HepG2 (cell line): ENCODE measurements around the gene RSRC2. TPM values are rescaled to one million over a fixed set of nuclear protein-coding genes. Genes with fewer than 3 reads are reported as not detected.
A peak's percentile ranks its signal among the peaks of the same experiment; 100 is the strongest.

Experiments
- GRHL1 ChIP-seq: sonication (generic); formaldehyde crosslinking; conservative IDR thresholded peaks from 2 replicates; pipeline ENCODE4 v1.8.0; 2022; ENCODE audit warnings: missing genetic modification reagents
- HOXA9 ChIP-seq: sonication (generic); formaldehyde crosslinking; IDR thresholded peaks from 2 replicates; pipeline ENCODE4 v1.8.1; 2022; ENCODE audit warnings: missing genetic modification reagents, mild to moderate bottlenecking, moderate library complexity, borderline replicate concordance
- IKZF4 ChIP-seq: sonication (generic); formaldehyde crosslinking; IDR thresholded peaks from 2 replicates; pipeline ENCODE4 v1.5.1; 2020; ENCODE audit warnings: borderline replicate concordance, mild to moderate bottlenecking, low read depth, missing genetic modification reagents; ENCODE audit errors: not compliant biosample characterization
- KDM1A ChIP-seq: IDR thresholded peaks from 2 replicates; pipeline ENCODE4 v1.6.1; 2016; ENCODE audit warnings: missing compliant biosample characterization
- KDM4B ChIP-seq: sonication (generic); formaldehyde crosslinking; IDR thresholded peaks from 2 replicates; pipeline ENCODE4 v1.4.0; 2020; ENCODE audit warnings: missing genetic modification reagents
- KLF11 ChIP-seq: IDR thresholded peaks from 2 replicates; pipeline ENCODE4 v1.6.1; 2016; ENCODE audit warnings: missing compliant biosample characterization
- KLF9 ChIP-seq: IDR thresholded peaks from 2 replicates; pipeline ENCODE4 v1.6.1; 2016; ENCODE audit warnings: low read depth
- SKIL ChIP-seq: sonication (generic); formaldehyde crosslinking; IDR thresholded peaks from 2 replicates; pipeline ENCODE4 v1.8.0; 2022; ENCODE audit warnings: missing genetic modification reagents, mild to moderate bottlenecking, moderate library complexity, borderline replicate concordance
- SUZ12 ChIP-seq: fragments of 150-350 bp; IDR thresholded peaks from 2 replicates; pipeline ENCODE4 v1.6.1; 2014; ENCODE audit warnings: low read depth, low read length
- TAF15 ChIP-seq: fragments of 200-400 bp; formaldehyde crosslinking; IDR thresholded peaks from one replicate; pipeline ENCODE4 v1.6.1; 2018; ENCODE audit warnings: mild to moderate bottlenecking, low read depth, low read length; ENCODE audit not compliant: poor library complexity, severe bottlenecking
- TBL1XR1 ChIP-seq: fragments of 150-350 bp; IDR thresholded peaks from 2 replicates; pipeline ENCODE4 v1.6.1; 2014; ENCODE audit warnings: borderline replicate concordance, low read length; ENCODE audit not compliant: partially characterized antibody
- ZFX ChIP-seq: sonication (generic); formaldehyde crosslinking; IDR thresholded peaks from 2 replicates; pipeline ENCODE4 v1.4.0; 2020; ENCODE audit warnings: mild to moderate bottlenecking, low read depth, missing genetic modification reagents, moderate library complexity
- ZNF460 ChIP-seq: sonication (generic); formaldehyde crosslinking; IDR thresholded peaks from 2 replicates; pipeline ENCODE4 v1.5.1; 2020; ENCODE audit warnings: missing genetic modification reagents, mild to moderate bottlenecking, borderline replicate concordance
- ZNF644 ChIP-seq: IDR thresholded peaks from 2 replicates; pipeline ENCODE4 v1.6.1; 2016; ENCODE audit warnings: low read depth
- polyA plus RNA-seq, 8 experiments: library from polyadenylated mRNA; depleted of rRNA in 3 of 8; stranded (reverse) in 7 of 8; unstranded in 1 of 8; fragments of >200 nt; fragmentation: Illumina TruSeq in 4 of 8; extraction: Trizol in 4 of 8; gene quantifications; 2 replicates each; pipeline versions ENCODE4 v1.2.1 to v1.2.3, GENCODE V29; 2011 to 2016; ENCODE audit warnings: low read depth in 4 of 8, missing spikeins in 1 of 8, mixed read lengths in 1 of 8; ENCODE audit not compliant: insufficient read depth in 1 of 8
- total RNA-seq, 5 experiments: library from RNA; depleted of rRNA; stranded (reverse); fragments of >200 nt; fragmentation: Illumina TruSeq; extraction: Trizol; gene quantifications; 2 replicates each; pipeline ENCODE4 v1.2.3, GENCODE V29; 2016; ENCODE audit warnings: low read depth in 1 of 5

RSRC2 gene
- total and polyA plus RNA-seq, 2 of the 13 experiments (the other 11 are each of a cell fraction or from before 2014, with no cell fraction given) = 31.4 to 77.8 TPM

GRCh38 chr12:122526683-122527477 is at the start of gene RSRC2, which contains the start of gene KNTC1 (continued):
- TF ChIP-seq KDM4B (CRISPR knock-in tag) = peak; percentile 33; the same call in 1 of the 2 replicates
- TF ChIP-seq TAF15 = no peak
- TF ChIP-seq IKZF4 (CRISPR knock-in tag) = no peak
- peak; percentile 12 for TF ChIP-seq TBL1XR1
- 0 out of 2 replicates have a peak, but pooled peaks have one; percentile 34 for TF ChIP-seq ZNF644 (CRISPR knock-in tag)
- TF ChIP-seq KLF11 = peak; percentile 20; the same call in 1 of the 2 replicates
- peak; percentile 96 for TF ChIP-seq ZFX (CRISPR knock-in tag)
- no peak for TF ChIP-seq GRHL1 (CRISPR knock-in tag)
- no peak for TF ChIP-seq ZNF460 (CRISPR knock-in tag)
- peak; percentile 73; the same call in 1 of the 2 replicates for TF ChIP-seq HOXA9 (CRISPR knock-in tag)
- no peak for TF ChIP-seq KDM1A (CRISPR knock-in tag)
- no peak; the same call in 1 of the 2 replicates for TF ChIP-seq SKIL (CRISPR knock-in tag)
- TF ChIP-seq SUZ12 = 0 out of 2 replicates have a peak, but pooled peaks have one; percentile 19
- TF ChIP-seq KLF9 = 0 out of 2 replicates have a peak, but pooled peaks have one; percentile 46
